ENCODE results near the gene NEK10.
"Not testable (repeated sequence)": the region's sequence is repeated elsewhere in the genome, so short reads cannot be mapped to it uniquely, and the experiment has no call there.

Gene NEK10, protein sequence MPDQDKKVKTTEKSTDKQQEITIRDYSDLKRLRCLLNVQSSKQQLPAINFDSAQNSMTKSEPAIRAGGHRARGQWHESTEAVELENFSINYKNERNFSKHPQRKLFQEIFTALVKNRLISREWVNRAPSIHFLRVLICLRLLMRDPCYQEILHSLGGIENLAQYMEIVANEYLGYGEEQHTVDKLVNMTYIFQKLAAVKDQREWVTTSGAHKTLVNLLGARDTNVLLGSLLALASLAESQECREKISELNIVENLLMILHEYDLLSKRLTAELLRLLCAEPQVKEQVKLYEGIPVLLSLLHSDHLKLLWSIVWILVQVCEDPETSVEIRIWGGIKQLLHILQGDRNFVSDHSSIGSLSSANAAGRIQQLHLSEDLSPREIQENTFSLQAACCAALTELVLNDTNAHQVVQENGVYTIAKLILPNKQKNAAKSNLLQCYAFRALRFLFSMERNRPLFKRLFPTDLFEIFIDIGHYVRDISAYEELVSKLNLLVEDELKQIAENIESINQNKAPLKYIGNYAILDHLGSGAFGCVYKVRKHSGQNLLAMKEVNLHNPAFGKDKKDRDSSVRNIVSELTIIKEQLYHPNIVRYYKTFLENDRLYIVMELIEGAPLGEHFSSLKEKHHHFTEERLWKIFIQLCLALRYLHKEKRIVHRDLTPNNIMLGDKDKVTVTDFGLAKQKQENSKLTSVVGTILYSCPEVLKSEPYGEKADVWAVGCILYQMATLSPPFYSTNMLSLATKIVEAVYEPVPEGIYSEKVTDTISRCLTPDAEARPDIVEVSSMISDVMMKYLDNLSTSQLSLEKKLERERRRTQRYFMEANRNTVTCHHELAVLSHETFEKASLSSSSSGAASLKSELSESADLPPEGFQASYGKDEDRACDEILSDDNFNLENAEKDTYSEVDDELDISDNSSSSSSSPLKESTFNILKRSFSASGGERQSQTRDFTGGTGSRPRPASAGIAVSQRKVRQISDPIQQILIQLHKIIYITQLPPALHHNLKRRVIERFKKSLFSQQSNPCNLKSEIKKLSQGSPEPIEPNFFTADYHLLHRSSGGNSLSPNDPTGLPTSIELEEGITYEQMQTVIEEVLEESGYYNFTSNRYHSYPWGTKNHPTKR

DNA sequence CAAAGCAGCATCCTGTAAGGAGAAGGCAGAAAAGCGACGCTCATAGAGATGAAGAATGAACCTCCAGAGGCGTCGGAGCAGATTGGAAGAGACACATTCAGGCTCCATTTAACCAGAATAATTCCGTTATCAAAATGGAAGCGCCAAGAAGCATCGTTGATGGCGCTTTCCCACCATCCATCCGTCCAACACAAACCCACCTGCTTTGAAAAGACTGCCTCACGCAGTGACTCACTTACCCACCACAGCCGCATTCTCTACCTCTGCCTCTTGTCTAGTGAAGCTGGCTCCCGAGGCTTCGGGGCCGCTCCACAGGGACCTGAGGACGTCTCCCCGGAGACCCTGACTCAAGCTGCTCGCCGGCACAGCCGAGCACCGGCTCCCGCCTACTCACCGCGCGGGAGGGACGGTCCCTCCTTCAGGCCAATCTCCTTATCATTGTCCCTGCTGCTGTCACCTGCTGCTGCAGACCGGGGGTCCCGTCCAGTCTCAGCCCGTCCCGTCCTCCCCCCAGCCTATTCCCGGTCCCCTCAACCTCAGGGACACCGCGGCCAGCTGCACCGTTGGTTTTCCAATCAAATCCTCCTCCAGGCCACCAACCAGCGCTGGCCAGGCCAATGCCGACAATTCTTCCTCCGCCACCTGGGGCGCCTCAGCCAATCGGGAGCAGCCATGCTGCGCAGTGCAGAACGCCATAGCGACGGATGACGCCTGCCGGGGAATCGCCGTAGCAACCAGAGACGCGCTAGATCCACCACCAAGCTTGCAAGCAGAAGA, at the start of gene NEK10:
TSS of gene NEK10 (minus strand) at position 553 of the 777 bp plus-strand sequence. CDS start 16,501 bp downstream, outside the sequence.
- DNase-seq, result peak; percentile 89

DNA sequence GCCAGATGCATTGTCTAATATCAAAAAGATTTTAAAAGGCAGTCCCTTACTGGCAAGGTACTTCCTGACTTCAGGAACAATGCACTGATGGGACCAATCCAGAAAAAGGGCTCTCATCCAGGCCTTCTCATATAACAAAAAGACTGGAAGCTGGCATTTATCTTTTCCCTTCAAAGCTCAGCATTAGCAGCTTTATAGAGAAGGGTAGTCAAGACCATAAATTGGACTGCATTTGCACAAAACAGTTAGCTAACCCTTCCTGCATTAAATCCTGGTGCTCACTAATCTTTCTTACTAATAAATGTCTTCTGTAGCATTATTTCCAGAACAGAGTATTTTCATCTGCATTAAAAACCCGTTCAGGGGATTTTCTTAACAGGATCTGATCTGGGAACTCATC, 46.0 kb upstream of the NEK10 start:
- no peak for DNase-seq

GRCh38 chr3:27392950-27393679, 23.9 kb upstream of the NEK10 start:
- no peak for DNase-seq

GRCh38 chr3:27392414-27392813, 23.2 kb upstream of the NEK10 start:
- not testable (repeated sequence) for DNase-seq

DNA sequence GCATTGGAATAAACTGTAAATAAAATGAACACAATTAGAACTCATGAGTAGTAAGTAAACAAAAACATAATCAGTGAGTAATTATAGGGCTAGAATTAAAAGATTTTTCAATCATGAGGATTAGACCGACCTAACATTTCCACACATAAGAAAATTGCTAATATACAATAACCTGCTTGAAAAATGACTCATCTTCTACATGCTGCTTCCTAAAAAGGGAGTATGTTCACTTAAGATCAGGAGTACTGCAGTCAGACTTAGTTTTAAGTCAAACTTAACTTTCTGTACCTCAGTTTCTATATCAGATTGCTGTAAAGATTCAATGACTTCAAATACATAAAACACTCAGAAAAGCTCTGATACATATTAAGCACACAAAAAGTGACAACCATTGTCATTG, 22.6 kb upstream of the NEK10 start:
- DNase-seq, result no peak

DNA sequence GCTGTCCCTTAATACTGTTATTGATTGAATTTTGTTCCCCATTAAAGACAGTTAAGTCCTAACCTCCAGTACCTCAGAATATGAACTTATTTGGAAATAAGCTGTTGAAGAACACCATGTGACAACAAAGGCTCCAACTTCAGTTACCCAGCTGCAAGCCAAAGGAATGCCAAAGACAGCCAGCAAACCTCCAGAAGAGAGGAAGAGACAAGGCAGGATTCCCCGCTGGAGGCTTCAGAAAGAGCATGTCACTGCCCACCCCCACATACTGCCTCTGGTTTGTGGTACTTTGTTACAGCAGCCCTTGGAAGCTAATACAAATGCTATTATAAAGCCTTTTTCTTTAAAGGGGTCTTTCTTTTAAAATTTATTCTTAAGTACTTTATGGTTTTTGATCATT, 18.4 kb upstream of the NEK10 start:
- DNase-seq, result no peak

GRCh38 chr3:27385504-27385903, 16.3 kb upstream of the NEK10 start:
- DNase-seq, result no peak

DNA sequence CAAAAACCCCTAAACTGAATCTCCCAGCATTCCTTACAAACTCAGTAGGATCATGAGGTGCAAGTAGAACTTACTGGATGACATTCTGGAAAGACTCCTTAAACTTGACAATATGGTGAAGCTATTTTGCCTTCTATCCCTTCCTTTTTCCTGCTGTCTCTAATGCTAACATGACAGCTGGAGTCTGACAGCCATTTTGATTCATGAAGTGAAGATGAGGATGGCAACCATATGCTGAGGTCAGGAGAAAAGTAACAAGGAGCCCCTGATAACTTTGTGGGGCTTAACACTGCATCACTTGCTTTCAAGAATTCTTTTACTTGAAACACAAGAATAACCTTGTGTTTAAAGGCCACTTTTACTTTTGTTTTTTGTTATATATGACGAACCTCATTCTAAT, 15.0 kb upstream of the NEK10 start:
- no peak for DNase-seq

- DNase-seq, result no peak
Observed at GRCh38 chr3:27380433-27381357, 11.5 kb upstream of the NEK10 start.

- no peak for DNase-seq
Observed at GRCh38 chr3:27378331-27378730, 9.1 kb upstream of the NEK10 start.

- peak; percentile 55 for DNase-seq
Observed at GRCh38 chr3:27376109-27376772, 7.1 kb upstream of the NEK10 start.

DNA sequence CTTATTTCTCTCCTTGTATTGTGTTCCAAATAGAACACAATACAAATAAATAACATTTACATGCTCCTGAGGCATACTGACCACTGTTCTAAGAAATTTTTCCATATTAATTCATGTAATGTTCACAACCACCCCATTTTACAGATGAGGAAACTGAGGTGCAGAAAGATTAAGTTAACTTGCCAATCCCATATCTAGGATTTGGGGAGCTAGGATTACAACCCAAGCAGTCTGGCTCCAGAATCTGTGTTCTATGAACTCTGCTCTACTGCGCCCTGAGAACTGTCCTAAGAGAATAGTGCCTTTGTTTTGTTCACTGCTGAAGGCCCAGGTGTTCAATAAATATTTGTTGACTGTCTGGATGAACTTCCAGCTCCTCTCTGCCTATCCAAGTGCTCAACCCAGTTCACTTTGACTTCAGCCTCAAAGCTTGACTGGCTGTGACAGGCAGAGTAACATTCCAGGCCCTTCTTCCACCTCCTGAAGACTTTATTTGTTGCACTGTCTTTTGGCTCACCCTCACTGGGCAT, 3.1 kb downstream of the NEK10 start:
- no peak for DNase-seq

DNA sequence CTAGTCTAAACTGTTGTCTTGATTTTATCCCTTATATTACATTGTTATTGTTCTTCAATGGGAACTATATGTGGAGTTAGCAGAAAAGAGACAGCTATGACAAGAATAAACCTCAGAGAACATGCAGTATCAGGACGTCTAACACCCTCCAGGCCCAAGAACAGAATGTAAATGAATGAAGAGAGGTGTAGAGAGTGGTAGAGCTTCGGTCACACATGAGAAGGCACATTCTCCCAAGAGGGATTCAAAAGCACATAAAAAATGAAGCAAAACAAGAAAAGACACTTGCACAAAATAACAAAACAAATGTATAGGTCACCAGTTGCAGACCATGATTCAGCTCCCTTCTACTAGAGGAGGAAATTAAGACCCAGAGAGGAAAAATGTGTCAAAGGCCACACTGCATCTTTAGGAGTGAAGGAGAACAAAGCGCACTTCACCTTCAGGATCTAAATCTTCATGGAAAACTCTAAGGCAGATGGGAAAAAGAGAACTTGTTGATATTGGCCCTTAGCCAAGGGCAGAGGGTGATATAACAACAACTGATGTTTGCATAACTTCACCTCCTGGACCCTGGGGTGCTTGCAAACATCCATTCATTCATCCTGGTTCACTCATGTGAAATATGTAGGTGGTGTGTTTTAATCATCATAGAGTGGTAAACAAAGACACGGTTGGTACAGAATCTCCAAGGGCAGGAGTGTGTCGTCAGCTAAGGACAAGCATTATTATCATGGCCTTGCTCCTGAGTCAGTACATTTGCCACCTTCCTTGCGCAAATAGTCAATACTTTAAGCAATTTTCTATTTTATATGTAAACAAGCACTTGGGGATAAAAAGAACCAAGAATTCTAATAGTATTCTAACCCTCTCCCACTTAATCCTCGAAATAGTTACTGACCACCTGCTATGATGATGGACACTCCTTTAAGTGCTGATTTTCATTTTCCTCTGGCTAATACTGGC, 8.8 kb downstream of the NEK10 start:
- DNase-seq, result peak; percentile 88

DNA sequence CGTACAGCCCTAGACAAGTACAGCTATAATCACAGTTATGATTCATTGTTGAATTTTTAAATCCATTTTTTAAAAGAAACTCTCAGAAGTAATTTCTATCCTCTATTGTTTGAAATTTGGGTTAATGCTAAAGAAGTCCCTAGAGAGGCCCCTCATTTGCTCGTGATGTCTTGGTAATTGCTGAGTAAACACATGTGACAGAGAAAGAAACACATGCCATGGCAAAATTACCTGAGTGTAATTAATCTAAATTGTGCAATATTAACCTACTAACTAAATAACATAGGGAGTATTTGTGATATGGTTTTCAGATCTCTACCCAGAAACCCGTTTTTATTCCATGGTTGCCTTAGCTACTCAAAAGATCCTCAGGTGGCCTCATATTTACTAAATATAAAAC, 10.8 kb downstream of the NEK10 start:
- no peak for DNase-seq

DNA sequence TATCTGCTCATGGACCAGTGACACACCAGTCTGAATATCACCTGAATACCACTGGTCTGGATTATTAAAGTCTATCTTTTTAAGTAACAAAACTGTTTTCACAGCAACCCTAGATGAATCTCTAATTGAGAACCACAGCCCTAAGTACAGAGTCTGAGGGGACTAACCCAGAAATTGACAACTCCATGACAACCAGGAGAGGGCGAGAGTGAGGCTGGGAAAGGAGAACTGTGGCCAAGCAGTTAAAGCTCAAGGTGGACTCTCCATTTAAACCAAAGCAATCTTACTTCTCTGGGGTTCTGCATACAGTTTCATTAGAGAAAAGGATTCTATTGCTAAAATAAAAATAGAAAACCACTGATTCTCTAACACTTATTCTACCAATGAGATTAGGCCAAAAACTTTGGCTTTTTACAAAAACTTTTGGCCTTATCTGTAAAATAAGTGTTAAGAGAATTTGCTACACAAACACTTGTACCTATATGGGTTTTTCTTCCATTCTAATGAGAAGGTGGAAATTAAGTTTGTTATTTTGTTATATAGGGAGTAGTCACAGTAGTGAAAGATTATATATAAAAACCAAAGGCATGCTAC, 11.4 kb downstream of the NEK10 start:
- DNase-seq, result peak; percentile 58

- no peak for DNase-seq
Observed at GRCh38 chr3:27356976-27357375, 12.2 kb downstream of the NEK10 start.

DNA sequence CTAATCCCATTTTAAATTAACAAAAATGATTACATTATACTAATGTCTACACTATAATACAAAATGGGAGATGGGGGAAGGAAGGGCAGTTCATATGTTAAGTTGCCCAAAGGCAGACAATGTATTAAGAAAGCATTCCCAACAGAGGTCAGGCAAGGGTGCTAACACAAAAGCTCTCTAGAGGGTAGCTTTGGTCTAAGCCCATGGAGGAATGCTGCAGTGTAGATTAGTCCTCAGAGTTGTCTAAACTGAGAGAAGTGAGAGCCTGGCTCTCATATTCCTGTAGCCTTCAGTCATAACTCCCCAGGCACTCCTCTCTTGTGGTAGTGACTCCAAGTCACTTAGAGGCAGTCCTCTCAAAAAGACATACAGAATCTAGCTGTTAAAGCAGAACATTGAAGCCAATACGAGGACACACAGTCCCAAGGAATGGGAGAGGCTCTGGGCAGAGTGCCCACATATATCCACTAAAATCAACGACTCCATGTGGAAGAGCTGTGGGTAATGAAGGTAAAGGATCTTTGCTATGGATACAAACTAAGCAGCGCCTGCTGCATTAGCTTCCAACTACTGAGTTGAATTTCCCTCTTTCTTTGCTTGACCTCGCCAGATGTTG, 14.5 kb downstream of the NEK10 start:
- DNase-seq, result no peak

GRCh38 chr3:27354161-27354560, 15.0 kb downstream of the NEK10 start:
- no peak for DNase-seq
